Globus pallidus (tissue), 1 donor: ENCODE measurements around the gene NELFA.

ENCODE experiments used
- DNase-seq: peaks from one replicate; pipeline ENCODE4 v3.0.0-alpha.2; 2015; ENCODE audit warnings: low spot score

The NELFA gene

DNA sequence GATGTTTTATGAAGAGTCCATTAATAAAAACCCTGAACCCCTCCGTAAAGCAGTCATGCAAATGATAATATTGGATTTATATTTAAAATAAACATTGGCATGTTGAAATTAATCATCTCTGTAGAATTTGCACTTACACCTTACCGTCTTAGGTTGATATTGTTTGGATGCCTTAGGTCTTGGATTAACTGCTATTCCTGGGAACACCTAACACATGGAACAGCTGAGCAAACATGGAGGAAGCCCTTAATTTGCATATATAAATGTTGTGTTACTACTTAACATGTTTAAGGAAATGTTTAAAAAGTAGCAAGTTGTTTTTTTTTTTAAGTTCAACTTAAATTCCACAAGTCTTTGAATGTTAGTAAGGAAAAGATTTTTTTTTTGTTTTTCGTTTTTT is 75.1 kb downstream of the NELFA start:
- no peak for DNase-seq

DNA sequence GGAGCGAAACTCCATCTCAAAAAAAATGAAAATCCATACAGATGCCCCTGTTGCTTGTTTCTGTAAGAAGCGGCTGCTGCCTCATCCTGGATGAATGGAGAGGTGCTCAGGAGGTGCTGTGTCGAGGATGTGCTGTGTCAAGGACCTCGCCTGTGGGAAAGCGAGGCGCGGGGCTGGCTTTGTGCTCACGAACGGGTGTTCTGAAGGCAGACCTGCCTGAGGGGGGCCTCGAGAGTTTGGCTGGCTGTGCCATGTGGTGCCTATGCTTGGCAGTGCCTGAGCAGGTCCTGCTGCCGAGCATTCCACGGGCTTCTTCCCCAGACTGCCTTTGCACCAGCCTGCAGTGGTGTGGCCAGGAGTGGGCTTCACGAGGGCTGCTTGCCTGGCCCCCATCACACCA is 76.0 kb downstream of the NELFA start:
- DNase-seq: no peak
